Kidney capillary endothelial cell (primary cell): ENCODE measurements around the gene TSPAN15.
"Not testable (repeated sequence)": the region's sequence is repeated elsewhere in the genome, so short reads cannot be mapped to it uniquely, and the experiment has no call there.

ENCODE experiments used
- DNase-seq: peaks from one replicate; pipeline ENCODE4 v3.0.0-alpha.2; 2018; ENCODE audit warnings: low spot score

Gene TSPAN15

GRCh38 chr10:69503001-69503895 is 52.0 kb downstream of the TSPAN15 start:
- DNase-seq: no peak

- DNase-seq: no peak
These were observed 52.6 kb downstream of the TSPAN15 start for GRCh38 chr10:69503896-69504265.

- no peak for DNase-seq
These were observed 53.4 kb downstream of the TSPAN15 start for GRCh38 chr10:69504576-69505250.

GRCh38 chr10:69505636-69506318 is 54.5 kb downstream of the TSPAN15 start:
- no peak for DNase-seq

GRCh38 chr10:69506487-69506833 is 55.2 kb downstream of the TSPAN15 start:
- no peak for DNase-seq

GRCh38 chr10:69506834-69507713 is 55.8 kb downstream of the TSPAN15 start:
- DNase-seq: no peak

GRCh38 chr10:69508738-69509340 is 57.6 kb downstream of the TSPAN15 start:
- no peak for DNase-seq

GRCh38 chr10:69512901-69513300 is 61.6 kb downstream of the TSPAN15 start:
- DNase-seq: no peak

GRCh38 chr10:69513617-69514016 is 62.4 kb downstream of the TSPAN15 start:
- no peak for DNase-seq

GRCh38 chr10:69515699-69516259 is 64.5 kb downstream of the TSPAN15 start:
- peak; percentile 56 for DNase-seq

- DNase-seq: no peak
These were observed 65.1 kb downstream of the TSPAN15 start for GRCh38 chr10:69516316-69516715.

- no peak for DNase-seq
These were observed 65.5 kb downstream of the TSPAN15 start for GRCh38 chr10:69516796-69517195.

GRCh38 chr10:69517271-69517848 is 66.1 kb downstream of the TSPAN15 start:
- no peak for DNase-seq

GRCh38 chr10:69527961-69528360 is 76.7 kb downstream of the TSPAN15 start:
- DNase-seq: no peak

GRCh38 chr10:69533658-69534057 is 82.4 kb downstream of the TSPAN15 start:
- no peak for DNase-seq

GRCh38 chr10:69536521-69536920 is 85.3 kb downstream of the TSPAN15 start:
- not testable (repeated sequence) for DNase-seq

- DNase-seq: no peak
These were observed 86.2 kb downstream of the TSPAN15 start for GRCh38 chr10:69537449-69537848.

GRCh38 chr10:69538461-69538860 is 87.2 kb downstream of the TSPAN15 start:
- no peak for DNase-seq

GRCh38 chr10:69541463-69541862 is 90.2 kb downstream of the TSPAN15 start:
- no peak for DNase-seq

GRCh38 chr10:69549959-69550358 is 98.7 kb downstream of the TSPAN15 start:
- no peak for DNase-seq

GRCh38 chr10:69552268-69552667 is 101.0 kb downstream of the TSPAN15 start:
- no peak for DNase-seq
